Stimulated activated CD8-positive, alpha-beta memory T cell treated with anti-CD3 and anti-CD28 coated beads, Interleukin-12 subunit alpha, Interleukin-12 subunit beta, amount 100 ng/mL, for 4 hours (primary cell): ENCODE measurements around the gene DDX56.
"Not testable (repeated sequence)": the region's sequence is repeated elsewhere in the genome, so short reads cannot be mapped to it uniquely, and the experiment has no call there.

Source experiments
- DNase-seq: peaks from one replicate; pipeline ENCODE4 v3.0.0-alpha.2; 2020; ENCODE audit warnings: low read depth

The DDX56 gene

GRCh38 chr7:44563171-44563679 is 10.5 kb downstream of the DDX56 start:
- no peak for DNase-seq

DNA sequence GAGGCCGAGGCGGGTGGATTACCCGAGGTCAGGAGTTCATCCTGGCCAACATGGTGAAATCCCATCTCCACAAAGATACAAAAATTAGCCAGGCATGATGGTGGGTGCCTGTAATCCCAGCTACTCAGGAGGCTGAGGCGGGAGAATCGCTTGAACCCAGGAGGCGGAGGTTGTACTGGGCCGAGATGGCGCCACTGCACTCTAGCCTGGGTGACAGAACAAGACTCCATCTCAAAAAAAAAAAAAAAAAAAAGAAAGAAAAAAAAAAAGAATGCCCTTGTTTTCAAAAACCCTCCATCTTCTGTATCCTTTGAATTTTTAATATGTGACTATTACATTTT is 11.1 kb downstream of the DDX56 start:
- not testable (repeated sequence) for DNase-seq

GRCh38 chr7:44561962-44562621 is 11.6 kb downstream of the DDX56 start:
- no peak for DNase-seq

- no peak for DNase-seq
Measured at GRCh38 chr7:44561481-44561880, 12.2 kb downstream of the DDX56 start.

- DNase-seq: no peak
Measured at GRCh38 chr7:44559485-44559884, 14.2 kb downstream of the DDX56 start.

DNA sequence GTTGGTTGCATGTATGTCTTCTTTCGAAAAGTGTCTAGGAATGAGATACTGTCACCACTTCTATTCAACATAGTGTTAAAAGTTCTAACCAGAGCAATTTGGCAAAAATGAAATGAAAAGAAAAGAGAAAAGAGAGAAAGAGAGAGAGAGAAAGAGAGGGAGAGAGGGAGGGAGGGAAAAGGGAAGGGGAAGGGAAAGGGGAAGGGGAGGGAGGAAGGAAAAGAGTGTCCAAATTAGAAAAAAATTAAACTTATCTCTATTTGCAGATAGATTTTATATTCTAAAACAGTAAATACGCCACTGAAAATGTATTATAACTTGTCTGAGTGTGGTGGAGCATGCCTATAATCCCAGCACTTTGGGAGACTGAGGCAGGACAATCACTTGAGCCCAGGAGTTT is 16.2 kb downstream of the DDX56 start:
- DNase-seq: no peak

DNA sequence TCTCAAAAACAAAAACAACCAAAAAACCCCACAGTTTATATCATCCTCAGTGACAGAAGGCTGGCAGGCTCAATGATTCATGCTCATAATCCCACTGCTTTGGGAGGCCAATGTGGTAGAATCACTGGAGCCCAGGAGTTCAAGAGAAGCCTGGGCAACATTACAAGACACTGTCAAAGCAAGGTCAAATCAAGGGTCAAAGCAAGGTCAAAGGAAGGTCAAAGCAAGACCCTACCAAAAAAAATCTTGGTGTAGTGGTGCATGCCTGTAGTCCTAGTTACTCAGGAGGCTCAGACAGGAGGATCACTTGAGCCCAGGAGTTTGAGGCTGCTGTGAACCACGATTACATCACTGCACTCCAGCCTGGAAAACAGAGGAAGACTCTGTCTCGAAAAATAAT is 18.4 kb downstream of the DDX56 start:
- no peak for DNase-seq

DNA sequence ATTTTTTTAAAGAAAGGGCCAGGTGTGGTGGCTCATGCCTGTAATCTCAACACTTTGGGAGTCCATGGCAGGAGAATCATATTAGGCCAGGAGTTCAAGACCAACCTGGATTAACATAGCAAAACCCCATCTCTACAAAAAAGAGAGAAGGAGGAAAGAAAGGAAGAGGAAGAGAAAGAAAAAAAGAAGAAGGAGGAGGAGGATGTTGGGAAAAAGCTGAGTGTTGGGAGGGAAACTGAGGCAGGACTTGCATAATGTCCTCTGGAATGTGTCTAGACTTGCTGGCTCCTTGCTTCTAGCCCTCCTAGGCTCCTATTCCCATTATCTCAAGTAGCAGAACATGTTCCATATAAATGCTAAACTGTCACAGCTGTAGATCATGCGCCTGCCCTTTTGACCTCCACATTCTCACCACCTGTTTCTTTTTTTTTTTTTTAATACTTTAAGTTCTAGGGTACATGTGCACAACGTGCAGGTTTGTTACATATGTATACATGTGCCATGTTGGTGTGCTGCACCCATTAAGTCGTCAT is 21.2 kb downstream of the DDX56 start:
- not testable (repeated sequence) for DNase-seq

DNA sequence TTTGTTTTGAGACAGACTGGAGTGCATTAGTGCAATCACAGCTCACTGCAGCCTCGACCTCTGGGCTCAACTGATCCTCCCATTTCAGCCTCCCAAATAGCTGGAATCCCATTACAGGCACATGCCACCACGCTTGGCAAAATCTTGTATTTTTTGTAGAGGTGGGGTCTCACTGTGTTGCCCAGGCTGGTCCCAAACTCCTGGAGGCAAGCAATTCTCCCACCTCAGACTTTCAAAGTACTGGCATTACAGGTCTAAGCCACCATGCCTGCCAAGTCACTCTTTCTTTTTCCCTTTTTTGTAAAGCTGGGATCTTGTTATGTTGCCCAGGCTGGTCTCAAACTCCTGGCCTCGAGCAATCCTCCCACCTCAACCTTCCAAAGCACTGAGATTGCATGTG is 24.3 kb downstream of the DDX56 start:
- no peak for DNase-seq

DNA sequence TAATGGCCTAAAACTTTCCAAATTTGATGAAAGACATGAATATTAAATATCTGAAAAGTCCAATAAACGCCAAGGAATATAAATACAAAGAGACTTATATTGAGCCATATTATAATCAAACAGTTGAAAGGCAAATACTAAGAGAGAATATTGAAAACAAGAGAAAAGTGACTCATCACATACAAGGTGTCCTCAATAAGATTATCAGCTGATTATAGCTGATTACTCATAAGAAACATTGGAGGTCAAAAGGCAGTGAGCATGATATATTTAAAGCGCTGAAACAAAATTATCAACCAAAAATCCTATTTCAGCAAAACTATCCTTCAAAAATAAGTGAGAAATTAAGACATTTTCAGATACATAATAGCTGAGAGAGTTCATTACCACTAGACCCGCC is 24.8 kb downstream of the DDX56 start:
- no peak for DNase-seq

DNA sequence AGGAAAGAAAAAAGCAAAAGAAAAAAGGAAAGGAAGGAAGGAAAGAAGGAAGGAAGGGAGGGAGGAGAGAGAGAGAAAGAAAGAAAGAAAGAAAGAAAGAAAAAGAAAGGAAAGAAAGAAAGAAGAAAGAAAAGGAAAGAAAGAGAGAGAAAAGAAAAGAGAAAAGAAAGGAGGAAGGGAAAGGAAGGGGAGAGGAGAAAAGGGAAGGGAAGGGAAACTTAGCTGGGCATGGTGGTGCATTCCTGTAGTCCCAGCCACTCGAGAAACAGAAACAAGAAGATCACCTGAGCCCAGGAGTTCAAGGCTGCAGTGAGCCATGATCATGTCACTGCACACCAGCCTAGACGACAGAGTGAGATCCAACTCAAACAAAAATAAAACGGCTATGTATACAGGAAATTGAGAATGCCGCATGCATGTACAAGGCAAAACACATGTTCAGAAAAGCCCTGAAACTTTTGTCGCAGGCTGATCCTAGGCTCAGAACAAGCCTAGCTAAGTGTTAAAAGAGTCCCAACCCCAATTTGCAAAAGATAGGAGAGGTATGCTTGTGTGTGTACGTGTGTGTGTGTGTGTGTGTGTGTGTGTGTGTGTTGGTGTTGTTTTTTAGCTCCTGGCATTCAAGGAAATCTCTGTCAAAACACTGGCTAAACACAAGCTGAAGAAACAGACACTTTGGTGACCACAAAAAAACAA is 26.0 kb downstream of the DDX56 start:
- DNase-seq: no peak

DNA sequence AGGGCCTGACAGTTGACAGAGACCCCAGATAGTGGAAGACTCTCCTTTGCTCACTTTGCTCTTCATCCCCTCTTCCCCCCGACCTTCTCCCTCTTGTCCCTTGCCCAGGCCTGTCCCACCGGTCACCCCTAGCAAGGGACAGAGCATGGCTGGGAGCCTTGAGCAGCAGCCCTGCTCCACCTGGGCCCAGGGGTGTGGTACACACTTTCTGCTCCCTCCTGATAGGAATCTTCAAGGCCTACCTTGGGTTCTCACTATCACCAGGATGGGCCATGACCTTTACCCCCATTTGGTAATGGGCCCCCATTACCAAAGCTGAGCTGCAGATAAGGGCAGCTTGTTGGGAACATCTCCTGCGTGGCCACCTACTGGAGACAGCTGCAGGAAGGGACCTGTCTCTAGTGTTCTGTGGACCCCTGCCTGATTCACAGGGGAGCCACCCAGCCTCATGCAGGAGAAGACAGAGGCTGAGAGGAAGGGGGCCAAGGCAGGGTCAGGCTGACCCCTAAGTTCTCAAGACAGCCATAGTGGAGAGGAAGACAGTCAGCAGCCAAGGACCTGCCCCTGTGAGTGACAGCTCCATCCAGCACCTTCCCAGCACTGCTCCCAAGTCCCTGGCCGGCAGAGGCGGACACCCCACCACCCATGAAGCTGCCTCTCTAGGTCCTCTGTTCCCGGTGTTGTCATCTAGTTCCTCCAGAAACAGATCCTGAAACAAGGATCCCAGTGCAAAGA is 31.7 kb downstream of the DDX56 start:
- DNase-seq: no peak

- no peak for DNase-seq
Measured at GRCh38 chr7:44541028-44541869, 32.5 kb downstream of the DDX56 start, which contains the start of gene NPC1L1. Gene NPC1L1 (minus strand): TSS chr7:44541330. CDS start chr7:44541259, 71 bp downstream.

DNA sequence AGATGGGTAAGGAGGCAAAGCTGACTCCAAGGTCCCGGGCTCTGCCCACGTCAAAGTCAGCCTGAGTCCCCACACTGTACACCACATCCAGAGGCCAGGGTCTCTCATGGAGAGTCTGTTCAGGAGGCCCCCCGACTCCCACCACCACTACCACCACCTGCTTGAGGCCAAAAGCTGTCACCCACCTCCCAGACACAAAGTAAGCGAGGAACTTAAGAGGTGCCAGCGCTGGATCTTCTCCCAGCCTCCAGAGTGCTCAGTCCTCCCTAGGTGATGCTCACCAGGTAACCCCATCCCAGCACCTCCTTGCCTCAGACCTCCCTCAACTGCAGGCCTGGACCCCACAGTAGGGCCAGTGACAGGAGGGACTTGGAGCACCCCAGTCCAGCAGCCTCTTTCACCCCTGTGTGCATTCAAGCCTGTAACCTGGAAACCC is 33.1 kb downstream of the DDX56 start:
- no peak for DNase-seq

GRCh38 chr7:44539669-44540506 is 33.8 kb downstream of the DDX56 start:
- DNase-seq: no peak

DNA sequence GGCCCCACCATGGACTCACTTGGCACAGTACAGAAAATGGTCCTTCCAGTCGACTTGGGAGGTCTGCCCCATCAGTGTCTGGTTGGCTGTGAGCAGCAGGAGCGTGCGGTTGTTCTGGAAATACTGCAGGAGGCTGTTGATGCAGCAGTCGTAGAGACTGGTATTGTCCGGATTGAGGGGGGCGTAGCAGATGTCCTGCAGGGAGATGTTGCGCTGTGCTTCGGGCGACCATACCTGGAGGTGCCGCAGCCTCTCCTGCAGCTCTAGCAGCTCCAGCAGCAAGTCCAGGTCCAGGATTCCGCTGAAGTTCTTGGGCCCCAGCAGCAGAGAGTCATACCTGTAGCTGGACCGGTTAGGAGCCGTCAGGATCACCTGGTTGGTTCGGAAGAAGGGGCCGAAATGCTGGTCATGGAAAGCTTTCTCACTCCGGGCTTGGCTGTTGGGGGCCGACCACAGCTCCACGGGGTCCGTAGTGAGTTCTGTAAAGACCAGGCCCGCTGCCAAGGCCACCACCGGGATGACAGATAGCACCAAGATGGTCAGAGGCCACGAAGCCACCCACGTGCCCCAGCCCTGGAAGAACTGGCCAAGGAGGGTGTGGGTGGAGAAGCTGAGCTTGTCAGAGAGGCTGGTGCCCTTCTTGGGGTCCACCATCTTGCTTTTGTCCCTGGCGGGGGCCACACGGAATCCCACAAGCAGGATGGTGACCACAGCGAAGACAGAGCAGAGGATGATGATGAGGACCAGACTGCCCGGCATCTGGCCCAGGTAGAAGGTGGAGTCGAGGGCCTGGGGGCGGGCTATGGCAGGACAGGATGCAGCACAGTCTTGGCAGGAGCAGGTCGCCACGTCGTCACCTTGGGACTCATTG is 34.7 kb downstream of the DDX56 start:
- DNase-seq: no peak

GRCh38 chr7:44538093-44538797 is 35.5 kb downstream of the DDX56 start:
- DNase-seq: no peak

GRCh38 chr7:44537442-44537841 is 36.3 kb downstream of the DDX56 start:
- DNase-seq: no peak

GRCh38 chr7:44536090-44536489 is 37.6 kb downstream of the DDX56 start:
- DNase-seq: no peak
